Loucy (cell line): Measurements from ENCODE around the gene UCK2.
A peak's percentile ranks its signal among the peaks of the same experiment; 100 is the strongest.

Experiments used
- H2AFZ ChIP-seq: fragments of 200-600 bp; sonication (generic); 2 replicates; pipeline ENCODE4 v1.6.0; 2016; ENCODE audit warnings: antibody characterized with exemption, mild to moderate bottlenecking, low read length, moderate library complexity
- H3F3A ChIP-seq: fragments of 200-600 bp; 2 replicates; pipeline ENCODE4 v1.6.0; 2016; ENCODE audit warnings: antibody characterized with exemption, low read depth, mild to moderate bottlenecking
- H3K27me3 ChIP-seq: fragments of 200-600 bp; sonication (generic); 2 replicates; pipeline ENCODE4 v1.6.1; 2014; ENCODE audit warnings: low read length, mild to moderate bottlenecking; ENCODE audit not compliant: insufficient read depth, poor library complexity, severe bottlenecking
- H3K36me3 ChIP-seq: fragments of 200-600 bp; sonication (generic); 2 replicates; pipeline ENCODE4 v1.6.1; 2016; ENCODE audit warnings: low read length; ENCODE audit not compliant: insufficient read depth
- H3K4me1 ChIP-seq: fragments of 200-600 bp; sonication (generic); 2 replicates; pipeline ENCODE4 v1.5.1; 2014; ENCODE audit warnings: low read length, mild to moderate bottlenecking; ENCODE audit not compliant: insufficient read depth, poor library complexity, severe bottlenecking
- H3K4me2 ChIP-seq: fragments of 200-600 bp; sonication (generic); 2 replicates; pipeline ENCODE4 v1.6.0; 2014; ENCODE audit warnings: antibody characterized with exemption, low read length, low read depth, mild to moderate bottlenecking; ENCODE audit not compliant: poor library complexity, severe bottlenecking
- H3K4me3 ChIP-seq: fragments of 200-600 bp; sonication (generic); 2 replicates; pipeline ENCODE4 v1.5.1; 2014; ENCODE audit warnings: low read length, mild to moderate bottlenecking, mixed read lengths; ENCODE audit not compliant: poor library complexity, severe bottlenecking
- H3K79me2 ChIP-seq: fragments of 200-600 bp; sonication (generic); 2 replicates; pipeline ENCODE4 v1.6.1; 2014; ENCODE audit warnings: low read length; ENCODE audit not compliant: insufficient read depth
- H3K9ac ChIP-seq: fragments of 200-600 bp; sonication (generic); 2 replicates; pipeline ENCODE4 v1.6.0; 2014; ENCODE audit warnings: mild to moderate bottlenecking, low read depth, low read length, moderate library complexity; ENCODE audit not compliant: poor library complexity, severe bottlenecking
- H3K9me2 ChIP-seq: fragments of 200-600 bp; sonication (generic); replicated peaks from 2 replicates; pipeline ENCODE4 v1.6.1; 2016; ENCODE audit warnings: low read depth, low read length, mixed read lengths
- H3K9me3 ChIP-seq: fragments of 200-600 bp; sonication (generic); 2 replicates; pipeline ENCODE4 v1.6.1; 2014; ENCODE audit warnings: mild to moderate bottlenecking, antibody characterized with exemption, low read length, low read depth; ENCODE audit not compliant: insufficient read depth
- H4K20me1 ChIP-seq: fragments of 200-600 bp; sonication (generic); 2 replicates; pipeline ENCODE4 v1.6.0; 2014; ENCODE audit warnings: antibody characterized with exemption, low read length, mild to moderate bottlenecking; ENCODE audit not compliant: insufficient read depth, poor library complexity, severe bottlenecking
- EZH2phosphoT487 ChIP-seq: fragments of 200-600 bp; IDR thresholded peaks from 2 replicates; pipeline ENCODE4 v1.6.1; 2018; ENCODE audit warnings: antibody characterized with exemption, mild to moderate bottlenecking, moderate library complexity, borderline replicate concordance
- TF ChIP-seq, protein P1 (sequence below): fragments of 200-600 bp; sonication (generic); conservative IDR thresholded peaks from 2 replicates; pipeline ENCODE4 v1.5.1; 2014; ENCODE audit warnings: mild to moderate bottlenecking, antibody characterized with exemption, low read length

UCK2 gene

DNA sequence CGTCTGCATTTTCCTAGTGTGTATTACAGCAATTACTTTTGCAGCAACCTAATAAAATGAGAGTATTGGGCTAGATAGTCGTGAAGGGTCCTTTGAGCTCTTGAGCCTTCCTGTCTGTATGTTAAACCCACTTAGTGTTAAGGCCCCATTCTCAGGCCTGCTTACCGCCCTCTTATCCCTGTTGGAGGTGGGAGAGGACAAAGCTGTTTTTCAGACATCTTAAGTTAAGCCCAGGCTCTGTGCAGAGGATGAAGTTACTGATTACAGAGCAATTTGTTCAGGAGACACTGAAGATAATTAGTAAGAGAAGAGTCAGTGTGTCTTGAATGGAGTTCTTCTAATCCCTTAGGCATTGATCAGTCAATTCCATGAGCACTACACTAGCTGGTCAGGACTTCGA, 114.6 kb downstream of the UCK2 start:
- Histone ChIP-seq H3K4me2 (no peak overlapping the region), H3K36me3 (no peaks in the 10 kb centered on the region), H3K4me3 (no peak overlapping the region), H3K4me1 (no peaks in the 10 kb centered on the region), H4K20me1 (no peaks in the 10 kb centered on the region), H3F3A (no peaks in the 10 kb centered on the region), H3K9me2 (no peaks in the 10 kb centered on the region), H3K79me2 (no peaks in the 10 kb centered on the region), H3K27me3 (no peaks in the 10 kb centered on the region), H3K9me3 (no peaks in the 10 kb centered on the region), H3K9ac (no peak overlapping the region), H2AFZ (no peak overlapping the region)
- TF ChIP-seq EZH2phosphoT487: no peak
- TF ChIP-seq, protein P1, sequence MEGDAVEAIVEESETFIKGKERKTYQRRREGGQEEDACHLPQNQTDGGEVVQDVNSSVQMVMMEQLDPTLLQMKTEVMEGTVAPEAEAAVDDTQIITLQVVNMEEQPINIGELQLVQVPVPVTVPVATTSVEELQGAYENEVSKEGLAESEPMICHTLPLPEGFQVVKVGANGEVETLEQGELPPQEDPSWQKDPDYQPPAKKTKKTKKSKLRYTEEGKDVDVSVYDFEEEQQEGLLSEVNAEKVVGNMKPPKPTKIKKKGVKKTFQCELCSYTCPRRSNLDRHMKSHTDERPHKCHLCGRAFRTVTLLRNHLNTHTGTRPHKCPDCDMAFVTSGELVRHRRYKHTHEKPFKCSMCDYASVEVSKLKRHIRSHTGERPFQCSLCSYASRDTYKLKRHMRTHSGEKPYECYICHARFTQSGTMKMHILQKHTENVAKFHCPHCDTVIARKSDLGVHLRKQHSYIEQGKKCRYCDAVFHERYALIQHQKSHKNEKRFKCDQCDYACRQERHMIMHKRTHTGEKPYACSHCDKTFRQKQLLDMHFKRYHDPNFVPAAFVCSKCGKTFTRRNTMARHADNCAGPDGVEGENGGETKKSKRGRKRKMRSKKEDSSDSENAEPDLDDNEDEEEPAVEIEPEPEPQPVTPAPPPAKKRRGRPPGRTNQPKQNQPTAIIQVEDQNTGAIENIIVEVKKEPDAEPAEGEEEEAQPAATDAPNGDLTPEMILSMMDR: no peak

DNA sequence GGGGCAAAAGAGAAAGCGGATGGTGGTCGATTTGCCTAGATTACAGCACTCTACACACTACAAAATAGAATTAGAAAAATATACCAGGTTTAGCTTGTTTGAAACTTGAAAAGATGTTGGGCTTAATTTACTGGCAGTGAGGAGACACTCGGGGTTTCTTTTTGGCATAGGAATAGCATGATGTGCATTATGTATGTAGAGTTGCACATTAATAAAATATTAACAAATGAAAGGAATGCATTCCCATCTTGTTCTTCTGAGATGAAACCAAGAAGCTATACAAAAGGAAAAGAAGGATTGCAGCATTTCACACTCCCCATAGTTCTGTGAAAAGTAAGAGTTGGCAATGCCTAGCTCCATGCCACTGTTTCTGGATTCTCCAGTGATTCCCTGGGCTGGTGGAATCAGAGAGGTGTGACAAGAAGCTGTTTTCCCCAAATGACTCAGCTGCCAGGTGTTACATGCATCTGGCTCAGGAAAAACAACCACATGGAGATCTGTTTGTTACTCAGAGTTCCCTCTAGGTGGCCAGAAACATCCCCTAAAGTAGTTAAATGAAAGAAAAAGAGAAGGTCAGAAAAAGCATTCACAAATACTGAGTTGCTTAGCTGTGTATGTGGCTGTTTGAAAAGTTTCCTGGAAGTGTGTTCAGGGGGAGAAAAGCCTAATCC, 115.6 kb downstream of the UCK2 start:
- Histone ChIP-seq H3K9ac (no peak overlapping the region), H3K79me2 (no peaks in the 10 kb centered on the region), H3K27me3 (no peaks in the 10 kb centered on the region), H4K20me1 (no peaks in the 10 kb centered on the region), H3K4me2 (no peak overlapping the region), H3F3A (no peaks in the 10 kb centered on the region), H3K4me3 (no peak overlapping the region), H3K9me3 (no peaks in the 10 kb centered on the region), H3K4me1 (no peaks in the 10 kb centered on the region), H2AFZ (no peak overlapping the region), H3K36me3 (no peaks in the 10 kb centered on the region), H3K9me2 (no peaks in the 10 kb centered on the region)
- no peak for TF ChIP-seq EZH2phosphoT487
- TF ChIP-seq, protein P1: 0 out of 2 replicates have a peak, but pooled peaks have one; percentile 9

DNA sequence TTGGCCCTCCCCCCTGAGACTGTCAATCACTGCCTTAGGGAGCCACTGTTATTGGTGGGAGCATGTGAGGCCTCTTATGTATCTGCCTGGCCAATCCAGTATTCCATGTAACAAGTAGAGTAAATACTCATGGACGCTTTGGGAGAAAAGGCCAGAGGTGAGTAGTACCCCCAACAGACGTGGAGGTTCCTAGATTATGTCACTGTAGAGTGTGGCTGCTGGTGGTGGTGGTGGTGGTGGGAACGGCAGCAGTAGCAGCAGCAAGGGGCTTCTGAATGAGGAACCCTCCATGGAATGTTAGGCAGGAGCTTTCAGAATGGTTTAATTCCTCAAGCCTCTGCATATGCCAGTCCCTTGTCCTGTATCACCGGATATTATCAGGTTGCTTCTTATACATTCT, 118.5 kb downstream of the UCK2 start:
- Histone ChIP-seq H3K4me2 (no peak overlapping the region), H3K9ac (no peak overlapping the region), H3K79me2 (no peaks in the 10 kb centered on the region), H3K36me3 (no peaks in the 10 kb centered on the region), H4K20me1 (no peaks in the 10 kb centered on the region), H3F3A (no peaks in the 10 kb centered on the region), H3K4me3 (no peak overlapping the region), H3K9me3 (no peaks in the 10 kb centered on the region), H3K27me3 (no peaks in the 10 kb centered on the region), H3K4me1 (no peaks in the 10 kb centered on the region), H2AFZ (no peak overlapping the region), H3K9me2 (no peaks in the 10 kb centered on the region)
- TF ChIP-seq, protein P1: no peak
- no peak for TF ChIP-seq EZH2phosphoT487
